IMR-90 (cell line): Measurements from ENCODE around the gene RYR3. TPM values are rescaled to one million over a fixed set of nuclear protein-coding genes. Genes with fewer than 3 reads are reported as not detected.

Source experiments
- ATAC-seq: fragments of 200-7000 bp; cut with Tn5 transposase; 2 replicates; pipeline ENCODE4 v1.9.1; 2020; ENCODE audit warnings: low read depth, mild to moderate bottlenecking, moderate library complexity
- BruUV-seq: library from RNA; stranded (reverse); fragments of 400-500 nt; replicated peaks from 2 replicates; lab custom pipeline; 2021; lab: Mats Ljungman, UMichigan
- CTCF ChIA-PET: fragments of 300-600 bp; formaldehyde crosslinking; extraction: SDS; loops from one replicate; lab custom pipeline; 2021; ENCODE audit warnings: antibody characterized with exemption; lab: Yijun Ruan, JAX
- POLR2A ChIA-PET: fragments of 300-600 bp; sonication (Branson Sonifier 250); formaldehyde crosslinking; loops from one replicate; lab custom pipeline; 2022; ENCODE audit warnings: antibody characterized with exemption; ENCODE audit not compliant: unreplicated experiment; lab: Charles Lee
- DNase-seq: peaks from one replicate; pipeline ENCODE4 v3.0.0; 2013
- H2AFZ ChIP-seq: replicated peaks from 2 replicates; pipeline ENCODE3; 2013; ENCODE audit warnings: low read length, mild to moderate bottlenecking; ENCODE audit not compliant: poor library complexity
- H2AK5ac ChIP-seq: 2 replicates; pipeline ENCODE4 v1.6.1; 2013; ENCODE audit warnings: low read depth, low read length, inconsistent platforms
- H2AK9ac ChIP-seq: replicated peaks from 2 replicates; pipeline ENCODE3; 2013; ENCODE audit warnings: mild to moderate bottlenecking, low read depth, low read length, moderate library complexity; ENCODE audit not compliant: poor library complexity
- H2BK120ac ChIP-seq: 2 replicates; pipeline ENCODE4 v1.6.1; 2013; ENCODE audit warnings: low read depth, low read length, inconsistent platforms
- H2BK15ac ChIP-seq: 3 replicates; pipeline ENCODE4 v1.6.1; 2013; ENCODE audit warnings: low read depth, low read length, inconsistent platforms
- H2BK20ac ChIP-seq: 2 replicates; pipeline ENCODE4 v1.6.1; 2013; ENCODE audit warnings: low read depth, mild to moderate bottlenecking, inconsistent platforms, low read length, moderate library complexity
- H2BK5ac ChIP-seq: 2 replicates; pipeline ENCODE4 v1.6.1; 2013; ENCODE audit warnings: mild to moderate bottlenecking, low read depth, low read length, inconsistent platforms; ENCODE audit not compliant: poor library complexity, severe bottlenecking
- H3K14ac ChIP-seq: replicated peaks from 2 replicates; pipeline ENCODE4 v1.6.1; 2013; ENCODE audit warnings: low read depth, low read length, inconsistent platforms
- H3K18ac ChIP-seq: 2 replicates; pipeline ENCODE4 v1.6.1; 2013; ENCODE audit warnings: low read depth, low read length, control low read depth
- H3K23ac ChIP-seq: 2 replicates; pipeline ENCODE4 v1.6.1; 2013; ENCODE audit warnings: low read depth, low read length, inconsistent platforms
- H3K27ac ChIP-seq: 2 replicates; pipeline ENCODE4 v1.5.1; 2013; ENCODE audit warnings: mild to moderate bottlenecking, control low read depth, low read length; ENCODE audit not compliant: insufficient read depth
- H3K27me3 ChIP-seq: 2 replicates; pipeline ENCODE4 v1.6.1; 2013; ENCODE audit warnings: low read length; ENCODE audit not compliant: control insufficient read depth, insufficient read depth
- H3K36me3 ChIP-seq: 2 replicates; pipeline ENCODE4 v1.6.1; 2013; ENCODE audit warnings: low read length, mixed read lengths; ENCODE audit not compliant: control insufficient read depth, insufficient read depth
- H3K4ac ChIP-seq: 2 replicates; pipeline ENCODE4 v1.6.1; 2013; ENCODE audit warnings: low read depth, low read length, inconsistent platforms
- H3K4me1 ChIP-seq: 2 replicates; pipeline ENCODE4 v1.6.1; 2013; ENCODE audit warnings: low read length, mixed read lengths; ENCODE audit not compliant: control insufficient read depth, insufficient read depth
- H3K4me2 ChIP-seq: 2 replicates; pipeline ENCODE4 v1.6.1; 2013; ENCODE audit warnings: low read depth, mild to moderate bottlenecking, control low read depth, low read length, moderate library complexity
- H3K4me3 ChIP-seq: 2 replicates; pipeline ENCODE4 v1.5.1; 2013; ENCODE audit warnings: low read depth, mild to moderate bottlenecking, control low read depth, low read length, moderate library complexity; ENCODE audit not compliant: insufficient read depth
- H3K56ac ChIP-seq: 2 replicates; pipeline ENCODE4 v1.6.1; 2013; ENCODE audit warnings: low read length, inconsistent platforms; ENCODE audit not compliant: insufficient read depth; ENCODE audit errors: extremely low read depth
- H3K79me1 ChIP-seq, 2 experiments: 2 replicates each; pipeline ENCODE4 v1.6.1; 2013; ENCODE audit warnings: low read length in 2 of 2, inconsistent platforms in 1 of 2, low read depth in 1 of 2
- H3K9ac ChIP-seq: 2 replicates; pipeline ENCODE4 v1.6.1; 2013; ENCODE audit warnings: low read depth, low read length, control low read depth
- H3K9me1 ChIP-seq: 2 replicates; pipeline ENCODE4 v1.6.1; 2013; ENCODE audit warnings: low read length, inconsistent platforms; ENCODE audit not compliant: insufficient read depth
- H3K9me3 ChIP-seq: 2 replicates; pipeline ENCODE4 v1.6.1; 2013; ENCODE audit warnings: low read length; ENCODE audit not compliant: control insufficient read depth, insufficient read depth
- H4K20me1 ChIP-seq: 2 replicates; pipeline ENCODE4 v1.6.1; 2013; ENCODE audit warnings: low read length, inconsistent platforms; ENCODE audit not compliant: insufficient read depth
- H4K5ac ChIP-seq: 2 replicates; pipeline ENCODE4 v1.6.1; 2013; ENCODE audit warnings: mild to moderate bottlenecking, low read depth, low read length, control low read depth
- H4K8ac ChIP-seq, 2 experiments: 2 replicates each; pipeline ENCODE4 v1.6.1; 2013; ENCODE audit warnings: low read depth in 2 of 2, low read length in 2 of 2, control low read depth in 1 of 2, inconsistent platforms in 1 of 2
- H4K91ac ChIP-seq: 2 replicates; pipeline ENCODE4 v1.6.1; 2013; ENCODE audit warnings: low read depth, low read length, inconsistent platforms; ENCODE audit not compliant: insufficient read depth
- BHLHE40 ChIP-seq: fragments of 150-350 bp; IDR thresholded peaks from 2 replicates; pipeline ENCODE4 v1.6.1; 2016; ENCODE audit warnings: mild to moderate bottlenecking, low read depth, low read length
- CHD1 ChIP-seq: IDR thresholded peaks from 2 replicates; pipeline ENCODE4 v1.6.1; 2012; ENCODE audit warnings: low read depth, low read length, improper control_type of control experiment
- FOS ChIP-seq: fragments of 150-350 bp; IDR thresholded peaks from 2 replicates; pipeline ENCODE4 v1.6.1; 2016; ENCODE audit warnings: low read depth, low read length
- MAFK ChIP-seq: IDR thresholded peaks from 2 replicates; pipeline ENCODE4 v1.6.1; 2012; ENCODE audit warnings: low read depth, low read length, improper control_type of control experiment
- MAZ ChIP-seq: IDR thresholded peaks from 2 replicates; pipeline ENCODE4 v1.6.1; 2012; ENCODE audit warnings: low read depth, mild to moderate bottlenecking, low read length, improper control_type of control experiment, moderate library complexity, borderline replicate concordance
- MXI1 ChIP-seq: IDR thresholded peaks from 2 replicates; pipeline ENCODE4 v1.6.1; 2012; ENCODE audit warnings: low read depth, mild to moderate bottlenecking, low read length, moderate library complexity, borderline replicate concordance
- NFE2L2 ChIP-seq: fragments of 150-350 bp; IDR thresholded peaks from 2 replicates; pipeline ENCODE4 v1.6.1; 2016; ENCODE audit warnings: low read depth, mild to moderate bottlenecking, low read length
- POLR2A ChIP-seq: IDR thresholded peaks from 2 replicates; pipeline ENCODE4 v1.6.1; 2012; ENCODE audit warnings: mild to moderate bottlenecking, low read depth, low read length
- RFX5 ChIP-seq: IDR thresholded peaks from 2 replicates; pipeline ENCODE4 v1.8.0; 2012; ENCODE audit warnings: low read depth, mild to moderate bottlenecking, low read length, moderate library complexity
- dilution Hi-C: fragments of 300-500 bp; cut with HindIII; formaldehyde crosslinking; loops from one replicate; pipeline ENCODE4 v1.14.3; 2018; ENCODE audit warnings: low sequenced_read_pairs; ENCODE audit not compliant: unreplicated experiment
- in situ Hi-C: fragments of 300-500 bp; cut with MboI; formaldehyde crosslinking; loops from 3 replicates; pipeline ENCODE4 v1.14.3; 2019; ENCODE audit warnings: low sequenced_read_pairs, inconsistent platforms, mixed read lengths
- intact Hi-C: fragments of 100-400 bp; cut with micrococcal nuclease; formaldehyde crosslinking; loops from 2 replicates; pipeline ENCODE4 v1.10.0; 2022
- polyA plus RNA-seq, 3 experiments: library from polyadenylated mRNA; depleted of rRNA; stranded (reverse); fragments of >200 nt; gene quantifications; 2 replicates each; pipeline ENCODE4 v1.2.3, GENCODE V29; 2012; ENCODE audit warnings: low replicate concordance in 1 of 3
- total RNA-seq: library from RNA; depleted of rRNA; stranded (reverse); fragments of >200 nt; gene quantifications from 2 replicates; pipeline ENCODE4 v1.2.3, GENCODE V29; 2012

RYR3 gene
- total and polyA plus RNA-seq, 2 of the 4 experiments (the other 2 are of a cell fraction), result 0.18 TPM; not detected in 1

- in situ Hi-C loops (no loop called here), intact Hi-C loops (no loop called here), dilution Hi-C loops (no loop called here)
- Histone ChIP-seq H4K8ac (no peak overlapping the region), H3K4me2 (no peak overlapping the region), H2AK5ac (no peak overlapping the region), H3K4ac (no peak overlapping the region), H2BK20ac (no peak overlapping the region), H3K79me1 (peaks cover 5 to 7% of the 10 kb centered on the region in 2 experiments; a peak in 3 of 4 replicates), H3K27ac (no peak overlapping the region), H2BK120ac (no peak overlapping the region), H3K4me3 (no peak overlapping the region), H3K9me3 (no peaks in the 10 kb centered on the region), H2BK15ac (no peak overlapping the region), H3K4me1 (peaks cover 8% of the 10 kb centered on the region), H3K14ac (no peak overlapping the region), H2AK9ac (no peak overlapping the region), H4K91ac (no peak overlapping the region), H3K56ac (no peak overlapping the region), H4K5ac (no peak overlapping the region), H4K20me1 (peaks cover 2% of the 10 kb centered on the region; the same call in 1 of the 2 replicates), H3K23ac (no peak overlapping the region), H2BK5ac (no peak overlapping the region), H3K9me1 (peaks cover 9% of the 10 kb centered on the region), H3K9ac (no peak overlapping the region), H3K36me3 (no peaks in the 10 kb centered on the region), H3K27me3 (no peaks in the 10 kb centered on the region), H2AFZ (no peak overlapping the region), H3K18ac (no peak overlapping the region)
- ChIA-PET POLR2A (no interaction called here), CTCF (no interaction called here)
- ATAC-seq (no peak), DNase-seq (no peak)
- BruUV-seq, result no TSS peak
- TF ChIP-seq NFE2L2 (no peak), MAZ (no peak), POLR2A (no peak), BHLHE40 (no peak), CHD1 (no peak), RFX5 (no peak), MXI1 (no peak), MAFK (no peak), FOS (no peak)
Measured at GRCh38 chr15:33912326-33912725, 601.6 kb downstream of the RYR3 start.
